ENCODE measurements around the gene MCTP1.

DNA sequence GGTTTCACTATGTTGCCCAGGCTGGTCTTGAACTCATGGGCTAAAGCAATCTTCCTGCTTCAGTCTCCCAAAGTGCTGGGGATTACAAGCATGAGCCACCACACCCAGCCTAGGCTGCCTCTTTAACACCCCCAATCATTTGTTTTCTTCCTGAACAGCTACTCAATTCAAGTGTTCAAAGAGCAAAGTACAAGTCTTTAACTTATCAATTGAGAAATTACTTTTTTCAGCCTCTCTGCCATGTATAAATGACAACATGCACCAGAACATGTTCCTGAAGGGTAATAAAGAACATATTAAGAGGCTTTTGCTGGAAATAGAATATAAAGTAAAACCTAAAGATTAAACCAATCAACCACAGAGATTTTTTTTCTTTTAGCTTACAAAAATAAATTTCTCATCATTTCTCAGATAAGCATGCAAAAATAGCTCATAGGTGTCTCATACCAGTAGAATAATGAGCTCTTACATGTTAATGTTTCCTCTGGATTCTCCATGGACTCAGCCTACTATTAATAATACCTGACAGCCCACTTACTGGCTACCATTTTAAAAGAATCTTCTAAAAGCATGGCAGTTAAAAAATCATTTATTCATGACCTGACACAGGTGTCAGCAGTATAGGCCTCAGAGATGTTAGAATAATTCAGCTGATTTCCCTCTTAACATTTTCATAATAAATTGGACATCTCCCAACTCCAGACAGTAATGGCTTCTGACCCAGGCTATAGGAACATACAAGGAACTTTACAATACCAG is 60.0 kb downstream of the MCTP1 start:
- TF ChIP-seq, protein P1, sequence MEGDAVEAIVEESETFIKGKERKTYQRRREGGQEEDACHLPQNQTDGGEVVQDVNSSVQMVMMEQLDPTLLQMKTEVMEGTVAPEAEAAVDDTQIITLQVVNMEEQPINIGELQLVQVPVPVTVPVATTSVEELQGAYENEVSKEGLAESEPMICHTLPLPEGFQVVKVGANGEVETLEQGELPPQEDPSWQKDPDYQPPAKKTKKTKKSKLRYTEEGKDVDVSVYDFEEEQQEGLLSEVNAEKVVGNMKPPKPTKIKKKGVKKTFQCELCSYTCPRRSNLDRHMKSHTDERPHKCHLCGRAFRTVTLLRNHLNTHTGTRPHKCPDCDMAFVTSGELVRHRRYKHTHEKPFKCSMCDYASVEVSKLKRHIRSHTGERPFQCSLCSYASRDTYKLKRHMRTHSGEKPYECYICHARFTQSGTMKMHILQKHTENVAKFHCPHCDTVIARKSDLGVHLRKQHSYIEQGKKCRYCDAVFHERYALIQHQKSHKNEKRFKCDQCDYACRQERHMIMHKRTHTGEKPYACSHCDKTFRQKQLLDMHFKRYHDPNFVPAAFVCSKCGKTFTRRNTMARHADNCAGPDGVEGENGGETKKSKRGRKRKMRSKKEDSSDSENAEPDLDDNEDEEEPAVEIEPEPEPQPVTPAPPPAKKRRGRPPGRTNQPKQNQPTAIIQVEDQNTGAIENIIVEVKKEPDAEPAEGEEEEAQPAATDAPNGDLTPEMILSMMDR (conservative IDR thresholded peaks at IDR 0.05; ENCODE audit: low read length), result no peak
- TF ChIP-seq EZH2phosphoT487 (IDR thresholded peaks at IDR 0.05; ENCODE audit: borderline replicate concordance, low read depth, low read length), result no peak
